ENCODE data around the gene ZBED1. TPM values are rescaled to one million over a fixed set of nuclear protein-coding genes. Genes with fewer than 3 reads are reported as not detected.
"Not testable (repeated sequence)": the region's sequence is repeated elsewhere in the genome, so short reads cannot be mapped to it uniquely, and the experiment has no call there.

ZBED1 gene
- total RNA-seq, 1 experiment from 2014 or later, result 59.7 TPM

DNA sequence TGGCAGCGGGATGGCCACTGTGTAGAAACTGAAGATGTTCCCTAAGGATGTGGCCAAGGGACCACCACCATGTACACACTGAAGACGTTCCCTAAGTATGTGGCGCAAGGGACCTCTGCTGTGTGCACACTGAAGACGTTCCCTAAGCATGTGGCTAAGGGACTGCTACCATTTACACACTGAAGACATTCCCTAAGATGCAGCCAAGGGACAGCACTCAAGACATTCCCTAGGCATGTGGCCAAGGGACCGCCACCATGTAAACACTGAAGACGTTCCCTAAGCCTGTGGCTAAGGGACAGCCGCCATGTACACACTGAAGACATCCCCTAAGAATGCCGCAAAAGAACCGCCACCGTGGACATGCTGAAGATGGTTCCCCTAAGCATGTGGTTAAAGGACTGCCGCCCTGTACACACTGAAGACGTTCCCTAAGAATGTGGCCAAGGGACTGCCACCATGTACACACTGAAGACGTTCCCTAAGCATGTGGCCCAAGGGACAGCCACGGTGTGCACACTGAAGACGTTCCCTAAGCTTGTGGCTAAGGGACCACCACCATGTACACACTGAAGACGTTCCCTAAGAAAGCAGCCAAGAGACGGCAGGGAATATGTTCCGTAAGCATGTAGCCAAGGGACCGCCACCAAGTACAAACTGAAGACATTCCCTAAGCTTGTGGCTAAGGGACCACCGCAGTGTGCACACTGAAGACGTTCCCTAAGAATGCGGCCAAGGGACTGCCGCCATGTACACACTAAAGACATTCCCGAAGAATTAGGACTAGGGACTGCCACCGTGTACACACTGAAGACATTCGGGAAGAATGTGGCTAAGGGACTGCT is 43.3 kb downstream of the ZBED1 start:
- Histone ChIP-seq H3K9me3 (no peaks in the 10 kb centered on the region), H3K36me3 (no peaks in the 10 kb centered on the region; the same call in 1 of the 2 replicates), H3K4me3 (no peak overlapping the region), H3K27me3 (no peaks in the 10 kb centered on the region)
- DNase-seq, result no peak

DNA sequence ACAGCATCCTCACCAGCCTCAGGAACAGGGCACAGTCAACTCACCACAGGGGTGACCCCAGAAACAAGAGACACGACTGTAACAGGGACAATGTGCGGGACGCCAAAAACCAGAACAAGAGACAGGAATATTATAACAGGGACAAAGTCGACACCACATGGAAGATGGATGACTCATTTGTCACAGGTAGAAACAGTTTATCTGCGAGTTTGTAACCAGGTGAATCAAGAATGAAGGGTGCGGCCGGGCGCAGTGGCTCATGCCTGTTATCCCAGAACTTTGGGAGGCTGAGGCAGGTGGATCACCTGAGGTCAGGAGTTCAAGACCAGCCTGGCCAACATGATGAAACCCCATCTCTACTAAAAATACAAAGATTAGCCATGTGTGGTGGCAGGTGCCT is 44.7 kb downstream of the ZBED1 start:
- not testable (repeated sequence) for H3K4me3 ChIP-seq, H3K9me3 ChIP-seq, H3K36me3 ChIP-seq, H3K27me3 ChIP-seq, DNase-seq

DNA sequence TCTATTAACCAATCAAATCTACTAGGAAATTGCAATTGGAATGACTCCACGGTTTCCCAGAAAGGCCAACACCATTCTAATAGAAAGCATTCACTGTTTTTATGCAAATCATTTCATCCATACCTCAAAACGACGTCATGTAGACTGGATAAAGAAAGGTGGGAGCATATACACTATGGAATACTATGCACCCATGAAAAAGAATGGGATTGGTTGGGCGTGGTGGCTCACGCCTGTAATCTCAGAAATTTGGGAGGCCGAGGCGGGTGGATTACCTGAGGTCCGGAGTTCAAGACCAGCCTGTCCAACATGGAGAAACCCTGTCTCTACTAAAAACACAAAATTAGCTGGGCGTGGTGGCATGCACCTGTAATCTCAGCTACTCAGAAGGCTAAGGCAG is 46.2 kb downstream of the ZBED1 start:
- not testable (repeated sequence) for H3K4me3 ChIP-seq, H3K27me3 ChIP-seq

DNA sequence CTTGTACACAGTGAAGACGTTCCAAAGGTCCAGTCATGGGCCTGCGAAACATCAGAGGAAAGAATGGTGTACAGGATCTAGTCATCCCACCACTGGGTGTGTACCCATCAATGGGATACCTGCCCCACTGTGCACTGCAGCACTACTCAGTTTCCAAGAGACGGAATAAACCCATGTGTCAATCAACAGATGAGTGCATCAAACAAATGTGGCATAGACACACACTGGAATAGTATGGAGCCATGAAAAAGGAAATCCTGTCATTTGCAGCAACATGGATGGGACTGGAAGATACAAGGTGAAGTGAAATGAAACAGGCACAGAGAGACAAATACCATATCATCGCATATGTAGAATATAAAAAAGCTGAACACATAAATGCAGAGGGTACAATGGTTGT is 48.0 kb downstream of the ZBED1 start:
- no peaks in the 10 kb centered on the region for H3K27me3 ChIP-seq
- no peaks in the 10 kb centered on the region; the same call in 1 of the 2 replicates for H3K36me3 ChIP-seq
- H3K4me3 ChIP-seq, result no peak overlapping the region
- DNase-seq, result no peak
- no peaks in the 10 kb centered on the region for H3K9me3 ChIP-seq

More for the DNA sequence above, 46.2 kb downstream of the ZBED1 start:
- H3K36me3 ChIP-seq, DNase-seq, H3K9me3 ChIP-seq: not testable (repeated sequence)

DNA sequence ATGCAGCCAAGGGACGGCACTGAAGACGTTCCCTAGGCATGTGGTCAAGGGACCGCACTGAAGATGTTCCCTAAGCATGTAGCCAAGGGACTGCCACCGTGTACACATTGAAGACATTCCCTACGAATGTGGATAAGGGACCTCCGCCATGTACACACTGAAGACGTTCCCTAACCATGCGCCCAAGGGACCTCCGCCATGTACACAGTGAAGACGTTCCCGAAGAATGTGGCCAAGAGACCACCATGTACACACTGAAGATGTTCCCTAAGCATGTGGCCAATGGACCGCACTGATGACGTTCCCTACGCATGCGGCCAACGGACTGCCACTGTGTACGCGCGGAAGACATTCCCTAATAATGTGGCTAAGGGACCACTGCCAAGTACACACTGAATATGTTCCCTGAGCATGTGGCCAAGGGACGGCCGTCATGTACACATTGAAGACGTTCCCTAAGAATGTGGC is 48.4 kb downstream of the ZBED1 start:
- Histone ChIP-seq H3K27me3 (no peaks in the 10 kb centered on the region), H3K9me3 (peaks cover under 1% of the 10 kb centered on the region; the same call in 1 of the 2 replicates), H3K36me3 (peaks cover 1% of the 10 kb centered on the region), H3K4me3 (no peak overlapping the region)
- no peak for DNase-seq

DNA sequence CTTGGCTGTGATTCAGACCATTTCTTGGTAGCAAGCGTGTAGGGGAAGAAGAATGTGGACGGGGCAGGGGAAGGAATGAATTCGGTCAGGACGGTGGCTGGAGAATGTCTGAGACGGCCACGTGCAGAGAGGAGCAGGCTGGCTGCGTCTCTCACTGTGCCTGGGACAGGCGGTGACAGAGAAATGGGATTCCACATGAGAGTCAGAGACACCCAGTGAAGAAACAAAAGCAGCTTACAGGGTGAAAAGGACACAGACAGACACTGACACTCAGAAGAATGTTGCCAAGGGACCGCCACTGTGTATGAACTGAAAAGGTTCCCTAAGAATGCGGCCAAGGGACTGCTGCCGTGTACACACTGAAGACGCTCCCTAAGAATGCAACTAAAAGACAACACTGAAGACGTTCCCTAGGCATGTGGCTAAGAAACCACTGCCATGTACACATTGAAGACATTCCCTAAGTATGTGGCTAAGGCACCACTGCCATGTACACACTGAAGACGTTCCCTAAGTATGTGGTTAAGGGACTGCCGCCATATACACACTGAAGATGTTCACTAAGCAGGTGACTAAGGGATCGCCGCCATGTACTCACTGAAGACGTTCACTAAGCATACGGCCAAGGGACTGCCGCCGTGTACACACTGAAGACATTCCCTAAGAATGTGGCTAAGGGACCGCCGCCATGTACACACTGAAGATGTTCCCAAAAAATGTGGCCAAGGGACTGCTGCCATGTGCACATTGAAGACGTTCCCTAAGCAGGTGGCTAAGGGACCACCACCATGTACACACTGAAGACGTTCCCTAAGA is 49.1 kb downstream of the ZBED1 start:
- no peak overlapping the region for H3K4me3 ChIP-seq
- peaks cover 3% of the 10 kb centered on the region for H3K36me3 ChIP-seq
- no peaks in the 10 kb centered on the region for H3K27me3 ChIP-seq
- H3K9me3 ChIP-seq, result peaks cover 2% of the 10 kb centered on the region; the same call in 1 of the 2 replicates
- DNase-seq, result no peak

DNA sequence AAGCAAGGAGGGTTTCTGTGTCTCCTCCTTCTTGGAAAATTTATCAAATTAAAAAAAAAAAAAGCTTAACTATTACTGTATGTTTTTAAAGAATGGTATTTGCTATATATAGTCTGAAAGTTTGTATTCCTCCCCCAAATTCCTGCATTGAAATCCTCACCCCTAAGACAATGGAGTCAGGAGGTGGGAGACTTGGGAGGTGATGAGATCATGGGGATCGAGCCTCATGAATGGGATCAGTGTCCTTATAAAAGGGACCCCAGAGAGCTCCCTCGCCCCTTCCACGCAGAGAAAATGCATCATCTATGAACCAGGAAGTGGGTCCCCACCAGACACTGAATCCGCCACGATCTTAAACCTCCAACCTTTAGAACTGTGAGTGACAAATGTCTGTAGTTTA is 50.1 kb downstream of the ZBED1 start:
- Histone ChIP-seq H3K9me3 (peaks cover 2% of the 10 kb centered on the region; the same call in 1 of the 2 replicates), H3K36me3 (peaks cover 3% of the 10 kb centered on the region), H3K4me3 (no peak overlapping the region), H3K27me3 (no peaks in the 10 kb centered on the region)
- DNase-seq, result no peak

DNA sequence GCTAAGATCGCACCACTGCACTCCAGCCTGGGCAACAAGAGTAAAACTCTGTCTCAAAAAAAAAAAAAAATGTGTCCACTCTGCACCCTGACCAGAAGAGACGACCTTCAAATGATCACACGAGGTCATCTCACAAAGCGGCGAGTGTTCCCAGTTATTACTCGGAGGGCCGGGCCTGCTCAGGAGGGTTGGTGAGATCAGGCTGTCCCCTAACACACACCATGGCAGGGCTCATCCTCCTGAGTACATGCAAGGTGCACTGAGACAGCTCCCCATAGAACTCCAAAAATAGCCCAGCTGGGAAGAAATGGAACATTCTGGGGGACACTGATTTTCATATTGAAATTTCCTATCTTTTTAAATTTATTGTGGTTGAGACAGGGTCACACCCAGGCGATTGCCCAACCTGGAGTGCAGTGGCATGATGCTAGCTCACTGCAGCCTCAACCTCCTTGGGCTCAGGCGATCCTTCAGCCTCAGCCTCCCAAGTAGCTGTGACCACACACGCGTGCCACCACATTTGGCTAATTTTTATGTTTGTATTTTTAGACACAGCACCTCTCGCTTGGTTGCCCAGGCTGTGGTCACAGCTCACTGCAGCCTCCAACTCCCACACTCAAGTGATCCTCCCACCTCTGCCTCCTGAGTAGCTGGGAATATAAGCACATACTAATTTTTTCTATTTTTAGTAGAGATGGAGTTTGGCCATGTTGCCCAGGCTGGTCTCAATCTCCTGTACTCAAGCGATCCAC is 51.5 kb downstream of the ZBED1 start:
- Histone ChIP-seq H3K27me3 (no peaks in the 10 kb centered on the region), H3K36me3 (peaks cover 3% of the 10 kb centered on the region), H3K4me3 (no peak overlapping the region), H3K9me3 (peaks cover 2% of the 10 kb centered on the region; the same call in 1 of the 2 replicates)
- no peak for DNase-seq

DNA sequence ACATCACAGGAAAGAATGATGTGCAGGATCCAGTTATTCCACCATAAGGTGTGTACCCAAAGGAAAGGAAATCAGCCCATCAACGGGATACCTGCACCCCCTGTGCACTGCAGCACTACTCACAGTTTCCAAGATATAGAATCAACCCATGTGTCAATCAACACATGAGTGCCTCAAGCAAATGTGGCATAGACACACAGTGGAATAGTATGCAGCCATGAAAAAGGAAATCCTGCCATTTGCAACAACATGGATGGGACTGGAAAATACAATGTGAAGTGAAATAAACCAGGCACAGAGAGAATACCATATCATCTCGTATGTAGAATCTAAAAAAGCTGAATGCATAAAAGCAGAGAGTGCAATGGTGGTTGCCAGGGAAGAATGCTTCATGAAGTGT is 53.3 kb downstream of the ZBED1 start:
- Histone ChIP-seq H3K27me3 (no peaks in the 10 kb centered on the region), H3K36me3 (peaks cover 3% of the 10 kb centered on the region), H3K9me3 (peaks cover 2% of the 10 kb centered on the region; the same call in 1 of the 2 replicates), H3K4me3 (no peak overlapping the region)
- DNase-seq, result no peak

DNA sequence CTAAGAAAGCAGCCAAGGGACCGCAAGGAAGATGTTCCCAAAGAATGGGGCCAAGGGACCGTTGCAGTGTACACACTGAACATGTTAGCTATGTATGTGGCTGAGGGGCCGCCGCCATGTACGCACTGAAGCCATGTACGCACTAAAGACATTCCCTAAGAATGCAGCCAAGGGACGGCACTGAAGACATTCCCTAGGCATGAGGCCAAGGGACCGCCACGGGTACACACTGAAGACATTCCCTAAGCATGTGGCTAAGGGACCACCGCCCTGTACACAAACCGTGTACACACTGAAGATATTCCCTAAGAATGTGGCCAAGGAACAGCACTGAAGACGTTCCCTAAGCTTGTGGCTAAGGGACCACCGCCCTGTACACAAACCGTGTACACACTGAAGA is 54.0 kb downstream of the ZBED1 start:
- Histone ChIP-seq H3K27me3 (no peaks in the 10 kb centered on the region), H3K9me3 (peaks cover 2% of the 10 kb centered on the region; the same call in 1 of the 2 replicates), H3K36me3 (peaks cover 4% of the 10 kb centered on the region), H3K4me3 (no peak overlapping the region)
- DNase-seq, result no peak

DNA sequence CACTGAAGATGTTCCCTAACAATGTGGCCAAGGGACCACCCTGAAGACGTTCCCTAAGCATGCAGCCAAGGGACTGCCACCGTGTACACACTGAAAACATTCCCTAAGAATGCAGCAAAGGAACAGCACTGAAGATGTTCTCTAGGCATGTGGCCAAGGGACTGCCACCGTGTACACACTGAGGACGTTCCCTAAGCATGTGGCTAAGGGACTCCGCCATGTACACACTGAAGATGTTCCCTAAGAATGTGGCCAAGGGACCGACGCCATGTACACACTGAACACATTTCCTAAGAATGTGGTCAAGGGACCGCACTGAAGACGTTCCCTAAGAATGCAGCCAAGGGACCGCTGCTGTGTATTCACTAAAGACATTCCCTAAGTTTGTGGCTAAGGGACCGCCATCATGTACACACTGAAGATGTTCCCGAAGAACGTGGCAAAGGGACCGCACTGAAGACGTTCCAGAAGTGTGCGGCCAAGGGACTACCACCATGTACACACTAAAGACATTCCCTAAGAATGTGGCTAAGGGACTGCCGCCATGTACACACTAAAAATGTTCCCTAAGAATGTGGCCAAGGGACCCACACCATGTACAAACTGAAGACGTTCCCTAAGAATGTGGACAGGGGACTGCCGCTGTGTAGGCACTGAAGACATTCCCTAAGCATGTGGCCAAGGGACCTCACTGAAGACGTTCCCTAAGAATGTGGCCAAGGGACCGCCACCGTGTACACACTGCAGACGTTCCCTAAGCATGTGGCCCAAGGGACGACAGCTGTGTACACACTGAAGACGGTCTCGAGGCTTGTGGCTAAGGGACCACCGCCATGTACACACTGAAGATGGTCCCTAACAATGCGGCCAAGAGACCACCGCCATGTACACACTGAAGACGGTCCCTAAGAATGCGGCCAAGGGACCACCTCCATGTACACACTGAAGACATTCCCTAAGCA is 54.8 kb downstream of the ZBED1 start:
- DNase-seq, result no peak
- H3K27me3 ChIP-seq, result no peaks in the 10 kb centered on the region
- peaks cover 11% of the 10 kb centered on the region for H3K36me3 ChIP-seq
- H3K4me3 ChIP-seq, result no peak overlapping the region
- H3K9me3 ChIP-seq, result peaks cover 2% of the 10 kb centered on the region; the same call in 1 of the 2 replicates

DNA sequence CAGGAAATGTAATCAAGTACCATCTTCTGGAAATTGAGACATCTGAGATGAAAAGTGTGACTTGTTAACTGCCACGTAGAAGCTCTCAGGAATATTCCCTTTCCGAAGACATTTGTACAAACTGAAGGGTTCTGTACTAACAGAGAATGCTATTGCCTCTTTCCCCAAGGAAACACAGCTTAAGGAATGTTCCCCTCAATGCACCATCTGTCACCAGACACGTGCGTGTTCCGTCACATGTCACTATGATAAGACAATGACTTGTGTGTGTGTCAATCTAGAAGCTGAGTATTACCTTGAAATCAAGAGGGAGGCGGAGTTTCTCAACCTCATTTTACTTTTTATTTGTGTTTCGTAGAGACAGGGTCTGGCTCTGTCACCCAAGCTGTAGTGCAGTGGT is 58.1 kb downstream of the ZBED1 start:
- H3K27me3 ChIP-seq, result no peaks in the 10 kb centered on the region
- H3K4me3 ChIP-seq, result no peak overlapping the region
- peaks cover 7% of the 10 kb centered on the region for H3K9me3 ChIP-seq
- peaks cover 23% of the 10 kb centered on the region for H3K36me3 ChIP-seq
- no peak for DNase-seq

DNA sequence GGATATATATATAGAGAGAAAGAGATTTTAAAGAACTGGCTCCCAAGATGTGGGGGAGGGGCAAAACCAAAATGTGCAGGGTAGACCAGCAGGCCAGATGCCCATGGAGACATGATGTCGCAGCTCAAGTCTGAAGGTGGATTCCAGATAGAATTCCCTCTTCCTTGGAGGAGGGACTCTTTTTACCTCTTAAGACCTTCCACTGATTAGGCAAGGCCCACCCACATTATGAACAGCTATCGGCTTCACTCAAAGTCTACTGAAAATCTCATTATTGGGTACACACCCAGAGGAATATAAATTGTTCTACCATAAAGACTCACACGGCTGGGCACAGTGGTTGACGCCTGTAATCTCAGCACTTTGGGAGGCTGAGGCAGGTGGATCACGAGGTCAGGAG is 59.3 kb downstream of the ZBED1 start:
- no peak for DNase-seq
- Histone ChIP-seq H3K36me3 (peaks cover 20% of the 10 kb centered on the region), H3K9me3 (peaks cover 5% of the 10 kb centered on the region; the same call in 1 of the 2 replicates), H3K4me3 (no peak overlapping the region), H3K27me3 (no peaks in the 10 kb centered on the region)

DNA sequence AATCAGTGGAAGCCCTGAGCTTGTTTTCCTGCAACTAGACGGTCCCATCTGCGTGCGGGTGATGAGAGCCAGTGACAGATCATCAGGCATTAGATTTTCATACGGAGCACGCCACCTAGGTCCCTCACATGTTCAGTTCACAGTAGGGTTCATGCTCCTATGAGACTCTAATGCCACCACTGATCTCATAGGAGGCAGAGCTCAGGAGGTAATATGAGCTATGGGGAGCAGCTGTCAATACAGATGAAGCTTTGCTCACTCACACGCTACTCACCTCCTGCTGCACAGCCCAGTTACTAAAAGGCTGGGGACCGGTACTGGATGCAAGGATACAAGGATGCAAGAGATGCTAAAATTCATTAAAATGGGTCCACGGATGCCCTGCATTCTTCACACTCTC is 61.2 kb downstream of the ZBED1 start:
- Histone ChIP-seq H3K4me3 (no peak overlapping the region), H3K9me3 (peaks cover 5% of the 10 kb centered on the region; the same call in 1 of the 2 replicates), H3K27me3 (no peaks in the 10 kb centered on the region)

More for the DNA sequence above, 61.2 kb downstream of the ZBED1 start:
- no peak for DNase-seq
- peaks cover 23% of the 10 kb centered on the region for H3K36me3 ChIP-seq
